ENCODE measurements around the gene BBS12.

DNA sequence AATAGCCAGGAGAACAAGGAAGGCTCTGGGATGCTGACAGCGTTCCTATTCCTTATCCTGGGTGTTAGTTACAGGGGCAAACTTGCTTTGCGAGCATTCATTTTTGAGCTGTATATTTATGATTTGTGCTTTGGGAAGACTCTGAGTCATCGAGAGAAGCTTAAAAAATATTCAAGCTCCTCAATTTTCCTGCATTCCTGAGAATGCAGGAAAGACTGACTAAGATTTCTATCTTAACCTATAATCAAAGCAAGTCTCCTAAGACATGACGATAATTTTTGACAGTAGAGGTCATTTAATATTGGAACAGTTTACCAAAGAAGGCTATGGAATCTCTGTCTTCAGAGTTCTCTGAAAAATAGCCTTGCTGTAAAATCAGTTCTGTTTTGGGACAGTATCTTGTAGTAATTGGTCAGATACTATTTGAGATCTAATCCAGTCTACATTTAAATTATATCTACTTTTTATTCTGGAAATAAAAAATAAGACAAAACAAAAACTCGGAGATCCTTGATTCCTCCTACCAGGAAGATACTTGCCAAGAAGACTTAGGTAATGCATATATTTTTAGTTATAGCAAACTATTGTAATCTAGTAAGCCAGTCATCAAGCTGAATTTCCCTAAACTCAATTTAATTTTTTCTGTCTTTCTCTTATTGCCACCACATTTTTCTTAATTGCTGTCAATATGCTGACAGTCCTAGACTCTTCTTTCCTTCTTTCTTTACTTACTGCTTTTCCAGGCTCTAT, 31.7 kb downstream of the BBS12 start:
- TF ChIP-seq, protein P1, sequence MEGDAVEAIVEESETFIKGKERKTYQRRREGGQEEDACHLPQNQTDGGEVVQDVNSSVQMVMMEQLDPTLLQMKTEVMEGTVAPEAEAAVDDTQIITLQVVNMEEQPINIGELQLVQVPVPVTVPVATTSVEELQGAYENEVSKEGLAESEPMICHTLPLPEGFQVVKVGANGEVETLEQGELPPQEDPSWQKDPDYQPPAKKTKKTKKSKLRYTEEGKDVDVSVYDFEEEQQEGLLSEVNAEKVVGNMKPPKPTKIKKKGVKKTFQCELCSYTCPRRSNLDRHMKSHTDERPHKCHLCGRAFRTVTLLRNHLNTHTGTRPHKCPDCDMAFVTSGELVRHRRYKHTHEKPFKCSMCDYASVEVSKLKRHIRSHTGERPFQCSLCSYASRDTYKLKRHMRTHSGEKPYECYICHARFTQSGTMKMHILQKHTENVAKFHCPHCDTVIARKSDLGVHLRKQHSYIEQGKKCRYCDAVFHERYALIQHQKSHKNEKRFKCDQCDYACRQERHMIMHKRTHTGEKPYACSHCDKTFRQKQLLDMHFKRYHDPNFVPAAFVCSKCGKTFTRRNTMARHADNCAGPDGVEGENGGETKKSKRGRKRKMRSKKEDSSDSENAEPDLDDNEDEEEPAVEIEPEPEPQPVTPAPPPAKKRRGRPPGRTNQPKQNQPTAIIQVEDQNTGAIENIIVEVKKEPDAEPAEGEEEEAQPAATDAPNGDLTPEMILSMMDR (IDR thresholded peaks at IDR 0.05) = no peak
- no peak for TF ChIP-seq POLR2AphosphoS5 (IDR thresholded peaks at IDR 0.05)
- TF ChIP-seq POLR2A (IDR thresholded peaks at IDR 0.05; ENCODE audit: low read depth) = no peak
- TF ChIP-seq EP300 (IDR thresholded peaks at IDR 0.05) = no peak

All from esophagus muscularis mucosa (tissue), 4 donors.